Activated CD4-positive, alpha-beta T cell treated with anti-CD3 and anti-CD28 coated beads for 24 hours (primary cell): ENCODE data around the gene ERCC6L.
"Not testable (repeated sequence)": the region's sequence is repeated elsewhere in the genome, so short reads cannot be mapped to it uniquely, and the experiment has no call there.

Experiments used
- DNase-seq, 2 donors: peaks; one replicate each; pipeline ENCODE4 v3.0.0-alpha.2; 2020; ENCODE audit warnings: low read depth in 2 of 2

Gene ERCC6L

GRCh38 chrX:72253686-72254085, 14.9 kb upstream of the ERCC6L start:
- DNase-seq: no peak

- DNase-seq: no peak
These were observed 8.5 kb upstream of the ERCC6L start for GRCh38 chrX:72247206-72247942.

GRCh38 chrX:72245461-72246089, 6.7 kb upstream of the ERCC6L start:
- peak; percentile 19 to 27 for DNase-seq

- DNase-seq: no peak
These were observed 4.6 kb upstream of the ERCC6L start for GRCh38 chrX:72243472-72243871.

- no peak for DNase-seq
These were observed 2.1 kb upstream of the ERCC6L start for GRCh38 chrX:72240976-72241375.

- no peak for DNase-seq
These were observed 644 bp downstream of the ERCC6L start for GRCh38 chrX:72238183-72238582.

- no peak for DNase-seq
These were observed 2.0 kb downstream of the ERCC6L start for GRCh38 chrX:72236841-72237240.

GRCh38 chrX:72230290-72230689, 8.5 kb downstream of the ERCC6L start:
- DNase-seq: no peak

GRCh38 chrX:72220375-72220774, 18.5 kb downstream of the ERCC6L start:
- DNase-seq: not testable (repeated sequence)

- no peak for DNase-seq
These were observed 21.9 kb downstream of the ERCC6L start for GRCh38 chrX:72216973-72217372.

GRCh38 chrX:72208126-72208800, 30.6 kb downstream of the ERCC6L start:
- DNase-seq: no peak

GRCh38 chrX:72207366-72207765, 31.5 kb downstream of the ERCC6L start:
- DNase-seq: no peak

- no peak for DNase-seq
These were observed 33.1 kb downstream of the ERCC6L start for GRCh38 chrX:72205706-72206105.

GRCh38 chrX:72203421-72203820, 35.4 kb downstream of the ERCC6L start:
- no peak for DNase-seq

GRCh38 chrX:72202792-72203401, 35.9 kb downstream of the ERCC6L start:
- no peak for DNase-seq

GRCh38 chrX:72201836-72202536, 36.8 kb downstream of the ERCC6L start:
- DNase-seq: no peak

GRCh38 chrX:72182924-72183323, 55.9 kb downstream of the ERCC6L start:
- DNase-seq: no peak

- peak; percentile 67 to 70 for DNase-seq
These were observed 57.4 kb downstream of the ERCC6L start, which contains the start of gene PIN4 for GRCh38 chrX:72181178-72182125. TSS of gene PIN4 (plus strand) at chrX:72181757. CDS start at chrX:72181786, 29 bp downstream.

GRCh38 chrX:72180539-72180938, 58.3 kb downstream of the ERCC6L start:
- DNase-seq: no peak

- no peak for DNase-seq
These were observed 61.8 kb downstream of the ERCC6L start for GRCh38 chrX:72176981-72177380.

- not testable (repeated sequence) for DNase-seq
These were observed 62.5 kb downstream of the ERCC6L start for GRCh38 chrX:72176289-72176688.
